ENCODE results near the gene EXOC3L2. TPM values are rescaled to one million over a fixed set of nuclear protein-coding genes. Genes with fewer than 3 reads are reported as not detected.
"Not testable (repeated sequence)": the region's sequence is repeated elsewhere in the genome, so short reads cannot be mapped to it uniquely, and the experiment has no call there.

Gene EXOC3L2
- total RNA-seq, 3 donors from 2014 or later, result 0.70 to 1.4 (median 1.2) TPM

DNA sequence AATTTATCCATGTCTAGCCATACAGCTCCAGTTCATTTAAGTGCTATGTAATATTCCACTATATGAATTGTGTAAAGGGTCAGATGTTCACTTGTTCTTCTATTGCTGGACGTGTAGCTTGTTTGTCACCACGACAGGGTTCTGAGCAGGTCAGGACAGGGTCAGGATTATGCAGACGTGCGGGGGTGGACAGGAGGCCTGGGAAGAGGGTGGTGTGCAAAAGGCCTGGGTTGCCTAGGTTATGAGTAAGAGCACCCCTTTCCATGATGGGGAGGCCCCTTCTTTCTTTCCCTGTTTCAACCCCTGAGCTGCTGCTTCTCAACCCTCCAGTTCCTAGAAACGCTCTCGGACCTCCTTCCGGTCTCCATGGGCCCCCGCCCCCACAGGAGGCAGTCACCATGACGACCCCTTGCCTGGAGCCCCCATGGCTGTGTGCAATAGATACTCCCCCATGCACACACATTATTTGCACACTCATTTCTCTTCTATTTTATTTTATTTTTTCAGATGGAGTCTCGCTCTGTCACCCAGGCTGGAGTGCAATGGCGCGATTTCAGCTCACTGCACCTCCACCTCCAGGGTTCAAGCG lies 2.0 kb downstream of the EXOC3L2 start:
- ATAC-seq (no peak), DNase-seq (no peak)
- Histone ChIP-seq H3K4me3 (no peak overlapping the region), H3K9me3 (no peaks in the 10 kb centered on the region), H3K4me1 (ENCODE audit: low read depth) (no peaks in the 10 kb centered on the region), H3K36me3 (ENCODE audit: low read depth) (no peaks in the 10 kb centered on the region)
- TF ChIP-seq, protein P1, sequence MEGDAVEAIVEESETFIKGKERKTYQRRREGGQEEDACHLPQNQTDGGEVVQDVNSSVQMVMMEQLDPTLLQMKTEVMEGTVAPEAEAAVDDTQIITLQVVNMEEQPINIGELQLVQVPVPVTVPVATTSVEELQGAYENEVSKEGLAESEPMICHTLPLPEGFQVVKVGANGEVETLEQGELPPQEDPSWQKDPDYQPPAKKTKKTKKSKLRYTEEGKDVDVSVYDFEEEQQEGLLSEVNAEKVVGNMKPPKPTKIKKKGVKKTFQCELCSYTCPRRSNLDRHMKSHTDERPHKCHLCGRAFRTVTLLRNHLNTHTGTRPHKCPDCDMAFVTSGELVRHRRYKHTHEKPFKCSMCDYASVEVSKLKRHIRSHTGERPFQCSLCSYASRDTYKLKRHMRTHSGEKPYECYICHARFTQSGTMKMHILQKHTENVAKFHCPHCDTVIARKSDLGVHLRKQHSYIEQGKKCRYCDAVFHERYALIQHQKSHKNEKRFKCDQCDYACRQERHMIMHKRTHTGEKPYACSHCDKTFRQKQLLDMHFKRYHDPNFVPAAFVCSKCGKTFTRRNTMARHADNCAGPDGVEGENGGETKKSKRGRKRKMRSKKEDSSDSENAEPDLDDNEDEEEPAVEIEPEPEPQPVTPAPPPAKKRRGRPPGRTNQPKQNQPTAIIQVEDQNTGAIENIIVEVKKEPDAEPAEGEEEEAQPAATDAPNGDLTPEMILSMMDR (IDR thresholded peaks at IDR 0.05), result no peak
- intact Hi-C loops (cut with DNase I, micrococcal nuclease), result no loop called here

DNA sequence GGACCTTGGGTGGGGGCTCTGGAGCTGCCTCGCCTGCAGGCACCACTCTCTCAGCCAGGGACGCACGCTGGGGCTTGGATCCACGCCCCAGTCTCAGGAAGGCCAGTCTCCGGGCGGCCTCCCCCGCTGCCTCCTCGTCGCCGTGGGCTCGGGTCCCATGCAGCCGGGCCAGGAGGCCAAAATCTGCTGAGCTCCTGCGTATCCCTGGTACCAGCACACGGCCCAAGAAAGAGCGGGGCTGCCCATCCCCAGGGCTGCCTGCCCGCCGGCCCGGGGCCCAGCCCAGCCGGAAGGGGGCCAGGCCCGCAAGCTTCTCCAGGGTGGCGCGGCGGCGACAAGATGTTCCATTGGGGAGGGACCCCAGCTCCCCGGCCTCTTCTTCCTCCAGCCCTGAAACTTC lies 6.7 kb downstream of the EXOC3L2 start:
- DNase-seq, result no peak
- H3K36me3 ChIP-seq (ENCODE audit: low read depth), result no peaks in the 10 kb centered on the region

DNA sequence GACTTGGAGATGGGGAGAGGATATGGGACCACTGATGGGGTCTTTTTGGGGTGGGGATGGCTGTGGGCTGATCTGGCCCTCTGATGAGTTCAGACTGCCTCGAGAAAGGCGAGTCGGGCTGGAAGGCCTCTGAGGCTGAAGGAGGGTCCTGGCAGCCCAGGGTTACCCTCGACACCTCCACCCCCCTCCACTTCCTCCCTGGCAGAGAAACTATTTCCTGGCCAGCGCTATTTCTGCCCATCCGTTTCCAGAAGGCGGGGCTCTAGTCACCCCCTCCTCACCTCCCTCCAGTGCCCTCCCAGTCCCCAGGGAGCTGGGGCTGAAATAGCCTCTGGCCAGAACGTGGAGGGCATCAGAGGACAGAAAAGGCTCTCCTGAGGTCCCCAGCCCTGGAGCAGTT lies 9.7 kb downstream of the EXOC3L2 start:
- intact Hi-C loops (cut with DNase I, micrococcal nuclease), result no loop called here
- Histone ChIP-seq H3K4me1 (ENCODE audit: low read depth) (no peaks in the 10 kb centered on the region), H3K4me3 (no peak overlapping the region), H3K36me3 (ENCODE audit: low read depth) (no peaks in the 10 kb centered on the region), H3K9me3 (no peaks in the 10 kb centered on the region)
- DNase-seq (no peak), ATAC-seq (no peak)
- TF ChIP-seq, protein P1 (IDR thresholded peaks at IDR 0.05), result no peak

More for the DNA sequence above, 6.7 kb downstream of the EXOC3L2 start:
- no peaks in the 10 kb centered on the region for H3K4me1 ChIP-seq (ENCODE audit: low read depth)
- intact Hi-C loops (cut with DNase I, micrococcal nuclease), result no loop called here
- ATAC-seq, result no peak
- H3K9me3 ChIP-seq, result no peaks in the 10 kb centered on the region
- no peak overlapping the region for H3K4me3 ChIP-seq
- TF ChIP-seq, protein P1 (IDR thresholded peaks at IDR 0.05), result no peak

DNA sequence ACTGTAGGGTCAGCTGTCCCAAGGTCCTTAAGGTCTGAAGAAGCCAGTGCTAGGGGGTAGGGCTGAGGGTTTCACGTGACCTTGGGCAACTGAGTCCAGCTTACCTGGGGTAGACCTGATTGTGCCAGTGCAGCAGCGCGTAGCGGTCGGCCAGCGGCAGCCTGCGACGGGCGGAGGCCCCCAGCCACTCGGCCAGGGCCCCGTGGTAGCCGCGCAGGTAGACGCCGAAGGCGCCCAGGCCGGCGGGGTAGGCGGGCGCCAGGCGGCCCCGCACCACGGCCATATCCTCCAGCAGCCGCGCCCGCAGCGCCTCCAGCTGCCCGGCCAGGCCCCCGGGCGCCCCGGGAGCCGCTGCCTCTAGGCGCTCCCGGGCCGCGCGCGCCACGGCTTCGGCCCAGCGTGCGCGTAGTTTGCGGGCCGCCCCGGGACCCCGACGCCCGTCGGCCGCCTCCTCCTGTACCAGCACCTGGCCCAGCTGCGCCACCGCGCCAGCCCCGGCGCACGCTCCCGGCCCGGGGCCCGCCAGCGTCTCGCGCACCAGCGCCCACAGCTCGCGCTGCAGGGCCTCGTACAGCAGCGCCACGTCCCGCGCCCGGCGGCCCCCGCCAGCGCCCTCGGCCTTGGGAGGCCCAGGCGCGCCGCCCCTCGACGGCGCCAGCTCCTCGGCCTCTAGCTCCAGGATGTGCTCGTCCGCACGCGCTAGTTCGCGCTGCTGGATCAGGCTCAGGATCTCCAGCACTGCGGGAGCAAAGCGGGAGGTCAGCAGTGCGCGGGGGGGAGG lies 10.9 kb downstream of the EXOC3L2 start:
- intact Hi-C loops (cut with DNase I, micrococcal nuclease), result no loop called here
- Histone ChIP-seq H3K36me3 (ENCODE audit: low read depth) (no peaks in the 10 kb centered on the region), H3K4me1 (ENCODE audit: low read depth) (no peaks in the 10 kb centered on the region), H3K9me3 (no peaks in the 10 kb centered on the region), H3K4me3 (no peak overlapping the region)
- TF ChIP-seq, protein P1 (IDR thresholded peaks at IDR 0.05), result no peak
- DNase-seq (no peak), ATAC-seq (no peak)

DNA sequence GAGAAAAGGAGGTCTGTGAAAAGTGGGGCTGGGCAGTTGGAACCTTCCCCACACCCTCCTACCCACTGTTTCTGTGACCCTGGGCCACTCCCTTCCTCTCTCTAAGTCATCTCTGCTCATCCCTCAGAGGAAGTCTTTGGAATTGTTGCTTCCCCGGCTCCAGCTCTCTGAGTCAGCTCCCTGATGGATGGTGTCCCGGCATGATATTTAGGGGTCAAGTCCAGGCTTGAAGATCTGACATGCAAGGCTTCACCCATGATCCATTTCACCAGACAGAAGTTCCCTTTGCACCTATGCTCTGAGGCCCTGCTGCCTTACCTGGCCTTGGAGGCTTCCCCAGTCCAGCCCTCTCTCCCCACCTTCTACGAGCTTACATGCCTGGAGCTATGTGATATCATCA lies 13.3 kb downstream of the EXOC3L2 start:
- intact Hi-C loops (cut with DNase I, micrococcal nuclease), result no loop called here
- TF ChIP-seq, protein P1 (IDR thresholded peaks at IDR 0.05), result no peak
- H3K4me1 ChIP-seq (ENCODE audit: low read depth), result no peaks in the 10 kb centered on the region
- no peak for ATAC-seq
- H3K9me3 ChIP-seq, result no peaks in the 10 kb centered on the region
- no peak overlapping the region for H3K4me3 ChIP-seq
- no peak for DNase-seq
- H3K36me3 ChIP-seq (ENCODE audit: low read depth), result no peaks in the 10 kb centered on the region

DNA sequence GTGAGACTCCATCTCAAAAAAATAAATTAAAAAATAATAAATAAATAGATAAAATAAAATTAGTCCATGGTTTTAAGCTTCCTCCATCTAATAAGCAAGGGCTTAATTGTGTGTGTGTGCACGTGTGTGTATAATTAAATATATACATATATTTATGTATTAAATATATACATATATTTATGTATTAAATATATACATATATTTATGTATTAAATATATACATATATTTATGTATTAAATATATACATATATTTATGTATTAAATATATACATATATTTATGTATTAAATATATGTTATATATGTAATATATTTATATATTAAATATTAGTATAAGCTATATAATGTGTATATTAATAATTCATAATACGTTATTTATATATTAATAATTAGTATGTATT lies 16.2 kb downstream of the EXOC3L2 start:
- intact Hi-C loops (cut with DNase I, micrococcal nuclease); H3K4me3 ChIP-seq; DNase-seq; H3K9me3 ChIP-seq; ATAC-seq; H3K36me3 ChIP-seq (ENCODE audit: low read depth); H3K4me1 ChIP-seq (ENCODE audit: low read depth): not testable (repeated sequence)

Data from mucosa of descending colon (tissue), 3 donors.